IMR-90 (cell line): Measurements from ENCODE around the gene PXN. TPM values are rescaled to one million over a fixed set of nuclear protein-coding genes. Genes with fewer than 3 reads are reported as not detected.

Experiments used
- ATAC-seq: fragments of 200-7000 bp; cut with Tn5 transposase; 2 replicates; pipeline ENCODE4 v1.9.1; 2020; ENCODE audit warnings: low read depth, mild to moderate bottlenecking, moderate library complexity
- BruUV-seq: library from RNA; stranded (reverse); fragments of 400-500 nt; replicated peaks from 2 replicates; lab custom pipeline; 2021; lab: Mats Ljungman, UMichigan
- CTCF ChIA-PET: fragments of 300-600 bp; formaldehyde crosslinking; extraction: SDS; loops from one replicate; lab custom pipeline; 2021; ENCODE audit warnings: antibody characterized with exemption; lab: Yijun Ruan, JAX
- POLR2A ChIA-PET: fragments of 300-600 bp; sonication (Branson Sonifier 250); formaldehyde crosslinking; loops from one replicate; lab custom pipeline; 2022; ENCODE audit warnings: antibody characterized with exemption; ENCODE audit not compliant: unreplicated experiment; lab: Charles Lee
- DNase-seq: peaks from one replicate; pipeline ENCODE4 v3.0.0; 2013
- H2AFZ ChIP-seq: replicated peaks from 2 replicates; pipeline ENCODE3; 2013; ENCODE audit warnings: low read length, mild to moderate bottlenecking; ENCODE audit not compliant: poor library complexity
- H2AK5ac ChIP-seq: 2 replicates; pipeline ENCODE4 v1.6.1; 2013; ENCODE audit warnings: low read depth, low read length, inconsistent platforms
- H2AK9ac ChIP-seq: replicated peaks from 2 replicates; pipeline ENCODE3; 2013; ENCODE audit warnings: mild to moderate bottlenecking, low read depth, low read length, moderate library complexity; ENCODE audit not compliant: poor library complexity
- H2BK120ac ChIP-seq: 2 replicates; pipeline ENCODE4 v1.6.1; 2013; ENCODE audit warnings: low read depth, low read length, inconsistent platforms
- H2BK15ac ChIP-seq: 3 replicates; pipeline ENCODE4 v1.6.1; 2013; ENCODE audit warnings: low read depth, low read length, inconsistent platforms
- H2BK20ac ChIP-seq: 2 replicates; pipeline ENCODE4 v1.6.1; 2013; ENCODE audit warnings: low read depth, mild to moderate bottlenecking, inconsistent platforms, low read length, moderate library complexity
- H2BK5ac ChIP-seq: 2 replicates; pipeline ENCODE4 v1.6.1; 2013; ENCODE audit warnings: mild to moderate bottlenecking, low read depth, low read length, inconsistent platforms; ENCODE audit not compliant: poor library complexity, severe bottlenecking
- H3K14ac ChIP-seq: replicated peaks from 2 replicates; pipeline ENCODE4 v1.6.1; 2013; ENCODE audit warnings: low read depth, low read length, inconsistent platforms
- H3K18ac ChIP-seq: 2 replicates; pipeline ENCODE4 v1.6.1; 2013; ENCODE audit warnings: low read depth, low read length, control low read depth
- H3K23ac ChIP-seq: 2 replicates; pipeline ENCODE4 v1.6.1; 2013; ENCODE audit warnings: low read depth, low read length, inconsistent platforms
- H3K27ac ChIP-seq: 2 replicates; pipeline ENCODE4 v1.5.1; 2013; ENCODE audit warnings: mild to moderate bottlenecking, control low read depth, low read length; ENCODE audit not compliant: insufficient read depth
- H3K27me3 ChIP-seq: 2 replicates; pipeline ENCODE4 v1.6.1; 2013; ENCODE audit warnings: low read length; ENCODE audit not compliant: control insufficient read depth, insufficient read depth
- H3K36me3 ChIP-seq: 2 replicates; pipeline ENCODE4 v1.6.1; 2013; ENCODE audit warnings: low read length, mixed read lengths; ENCODE audit not compliant: control insufficient read depth, insufficient read depth
- H3K4ac ChIP-seq: 2 replicates; pipeline ENCODE4 v1.6.1; 2013; ENCODE audit warnings: low read depth, low read length, inconsistent platforms
- H3K4me1 ChIP-seq: 2 replicates; pipeline ENCODE4 v1.6.1; 2013; ENCODE audit warnings: low read length, mixed read lengths; ENCODE audit not compliant: control insufficient read depth, insufficient read depth
- H3K4me2 ChIP-seq: 2 replicates; pipeline ENCODE4 v1.6.1; 2013; ENCODE audit warnings: low read depth, mild to moderate bottlenecking, control low read depth, low read length, moderate library complexity
- H3K4me3 ChIP-seq: 2 replicates; pipeline ENCODE4 v1.5.1; 2013; ENCODE audit warnings: low read depth, mild to moderate bottlenecking, control low read depth, low read length, moderate library complexity; ENCODE audit not compliant: insufficient read depth
- H3K56ac ChIP-seq: 2 replicates; pipeline ENCODE4 v1.6.1; 2013; ENCODE audit warnings: low read length, inconsistent platforms; ENCODE audit not compliant: insufficient read depth; ENCODE audit errors: extremely low read depth
- H3K79me1 ChIP-seq, 2 experiments: 2 replicates each; pipeline ENCODE4 v1.6.1; 2013; ENCODE audit warnings: low read length in 2 of 2, inconsistent platforms in 1 of 2, low read depth in 1 of 2
- H3K9ac ChIP-seq: 2 replicates; pipeline ENCODE4 v1.6.1; 2013; ENCODE audit warnings: low read depth, low read length, control low read depth
- H3K9me1 ChIP-seq: 2 replicates; pipeline ENCODE4 v1.6.1; 2013; ENCODE audit warnings: low read length, inconsistent platforms; ENCODE audit not compliant: insufficient read depth
- H3K9me3 ChIP-seq: 2 replicates; pipeline ENCODE4 v1.6.1; 2013; ENCODE audit warnings: low read length; ENCODE audit not compliant: control insufficient read depth, insufficient read depth
- H4K20me1 ChIP-seq: 2 replicates; pipeline ENCODE4 v1.6.1; 2013; ENCODE audit warnings: low read length, inconsistent platforms; ENCODE audit not compliant: insufficient read depth
- H4K5ac ChIP-seq: 2 replicates; pipeline ENCODE4 v1.6.1; 2013; ENCODE audit warnings: mild to moderate bottlenecking, low read depth, low read length, control low read depth
- H4K8ac ChIP-seq, 2 experiments: 2 replicates each; pipeline ENCODE4 v1.6.1; 2013; ENCODE audit warnings: low read depth in 2 of 2, low read length in 2 of 2, control low read depth in 1 of 2, inconsistent platforms in 1 of 2
- H4K91ac ChIP-seq: 2 replicates; pipeline ENCODE4 v1.6.1; 2013; ENCODE audit warnings: low read depth, low read length, inconsistent platforms; ENCODE audit not compliant: insufficient read depth
- CHD1 ChIP-seq: IDR thresholded peaks from 2 replicates; pipeline ENCODE4 v1.6.1; 2012; ENCODE audit warnings: low read depth, low read length, improper control_type of control experiment
- FOS ChIP-seq: fragments of 150-350 bp; IDR thresholded peaks from 2 replicates; pipeline ENCODE4 v1.6.1; 2016; ENCODE audit warnings: low read depth, low read length
- SMC3 ChIP-seq: fragments of 150-350 bp; IDR thresholded peaks from 2 replicates; pipeline ENCODE4 v1.6.1; 2016; ENCODE audit warnings: low read depth, mild to moderate bottlenecking, antibody characterized with exemption, low read length, moderate library complexity
- WGBS, 2 experiments: methylation state at CpG; one replicate each; pipeline versions ENCODE4 v1.1.5 to v1.1.7; 2013; ENCODE audit warnings: missing lambda C conversion rate in 2 of 2; ENCODE audit not compliant: insufficient read length in 1 of 2; ENCODE audit errors: extremely low coverage in 2 of 2; 5-methylcytosine and 5-hydroxymethylcytosine counted together
- dilution Hi-C: fragments of 300-500 bp; cut with HindIII; formaldehyde crosslinking; loops from one replicate; pipeline ENCODE4 v1.14.3; 2018; ENCODE audit warnings: low sequenced_read_pairs; ENCODE audit not compliant: unreplicated experiment
- in situ Hi-C: fragments of 300-500 bp; cut with MboI; formaldehyde crosslinking; loops from 3 replicates; pipeline ENCODE4 v1.14.3; 2019; ENCODE audit warnings: low sequenced_read_pairs, inconsistent platforms, mixed read lengths
- intact Hi-C: fragments of 100-400 bp; cut with micrococcal nuclease; formaldehyde crosslinking; loops from 2 replicates; pipeline ENCODE4 v1.10.0; 2022
- polyA plus RNA-seq, 3 experiments: library from polyadenylated mRNA; depleted of rRNA; stranded (reverse); fragments of >200 nt; gene quantifications; 2 replicates each; pipeline ENCODE4 v1.2.3, GENCODE V29; 2012; ENCODE audit warnings: low replicate concordance in 1 of 3
- total RNA-seq: library from RNA; depleted of rRNA; stranded (reverse); fragments of >200 nt; gene quantifications from 2 replicates; pipeline ENCODE4 v1.2.3, GENCODE V29; 2012
- TF ChIP-seq, protein P1 (sequence below): conservative IDR thresholded peaks from 2 replicates; pipeline ENCODE4 v1.5.1; 2012; ENCODE audit warnings: mild to moderate bottlenecking, low read depth, low read length, improper control_type of control experiment

The PXN gene
- total and polyA plus RNA-seq, 2 of the 4 experiments (the other 2 are of a cell fraction), result 46.6 to 134 TPM

GRCh38 chr12:120200364-120200800, 65.1 kb downstream of the PXN start:
- dilution Hi-C loops, result no loop called here

More at GRCh38 chr12:120200364-120200800, 65.1 kb downstream of the PXN start:
- Histone ChIP-seq H3K36me3 (peaks cover 38% of the 10 kb centered on the region), H2AK9ac (peak overlapping the region; percentile 98), H3K79me1 (peaks cover 8 to 47% of the 10 kb centered on the region in 2 experiments), H2BK20ac (no peak overlapping the region), H3K18ac (no peak overlapping the region), H3K9me3 (no peaks in the 10 kb centered on the region), H3K9me1 (0 out of 2 replicates have a peak, but pooled peaks cover 7% of the 10 kb centered on the region), H2BK120ac (no peak overlapping the region), H4K91ac (peak overlapping the region; percentile 65), H4K5ac (0 out of 2 replicates have a peak overlapping the region, but pooled peaks have one; percentile 29), H2BK5ac (peak overlapping the region; percentile 39), H2AFZ (no peak overlapping the region), H4K20me1 (peaks cover 41% of the 10 kb centered on the region), H3K4ac (peak overlapping the region; percentile 86), H3K27me3 (no peaks in the 10 kb centered on the region), H3K23ac (peak overlapping the region; percentile 90), H4K8ac (peak overlapping the region; percentile 58 to 59; a peak in 1 of 4 replicates), H2AK5ac (peak overlapping the region; percentile 71), H3K14ac (peak overlapping the region; percentile 98), H3K27ac (peak overlapping the region; percentile 57), H3K4me2 (peak overlapping the region; percentile 95), H3K9ac (peak overlapping the region; percentile 96), H2BK15ac (no peak overlapping the region), H3K56ac (peak overlapping the region; percentile 96), H3K4me3 (peak overlapping the region; percentile 57), H3K4me1 (peaks cover 3% of the 10 kb centered on the region)
- ChIA-PET POLR2A (interaction anchor here (0.6 to 2.8 kb wide), 8 partner anchors 12 to 91 kb away, joined by 4 to 45 read pairs (median 9); partner anchors contain the start of genes PXN, RNU4-1 and RNU4-2), CTCF (interaction anchor here (0.6 to 2.9 kb wide), 7 partner anchors 21 to 83 kb away, joined by 3 to 11 read pairs (median 6); partner anchors contain the start of gene PXN)
- intact Hi-C loops (loop anchor here (2.0 kb wide), 1 partner anchor 64 kb away; the partner anchor contains the start of gene PXN), in situ Hi-C loops (no loop called here)
- 5% methylated on average over 4 of the region's 16 CpGs; no CpG with 5 or more reads in 1 of the 2 experiments for WGBS, 2 experiments
- no TSS peak for BruUV-seq
- ATAC-seq (no peak), DNase-seq (no peak)
- TF ChIP-seq SMC3 (no peak), CHD1 (0 out of 2 replicates have a peak, but pooled peaks have one; percentile 37), FOS (no peak)
- TF ChIP-seq, protein P1, sequence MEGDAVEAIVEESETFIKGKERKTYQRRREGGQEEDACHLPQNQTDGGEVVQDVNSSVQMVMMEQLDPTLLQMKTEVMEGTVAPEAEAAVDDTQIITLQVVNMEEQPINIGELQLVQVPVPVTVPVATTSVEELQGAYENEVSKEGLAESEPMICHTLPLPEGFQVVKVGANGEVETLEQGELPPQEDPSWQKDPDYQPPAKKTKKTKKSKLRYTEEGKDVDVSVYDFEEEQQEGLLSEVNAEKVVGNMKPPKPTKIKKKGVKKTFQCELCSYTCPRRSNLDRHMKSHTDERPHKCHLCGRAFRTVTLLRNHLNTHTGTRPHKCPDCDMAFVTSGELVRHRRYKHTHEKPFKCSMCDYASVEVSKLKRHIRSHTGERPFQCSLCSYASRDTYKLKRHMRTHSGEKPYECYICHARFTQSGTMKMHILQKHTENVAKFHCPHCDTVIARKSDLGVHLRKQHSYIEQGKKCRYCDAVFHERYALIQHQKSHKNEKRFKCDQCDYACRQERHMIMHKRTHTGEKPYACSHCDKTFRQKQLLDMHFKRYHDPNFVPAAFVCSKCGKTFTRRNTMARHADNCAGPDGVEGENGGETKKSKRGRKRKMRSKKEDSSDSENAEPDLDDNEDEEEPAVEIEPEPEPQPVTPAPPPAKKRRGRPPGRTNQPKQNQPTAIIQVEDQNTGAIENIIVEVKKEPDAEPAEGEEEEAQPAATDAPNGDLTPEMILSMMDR, result no peak
